ENCODE measurements around the gene PLEKHA4.

Gene PLEKHA4

GRCh38 chr19:48844472-48844871, 23.9 kb downstream of the PLEKHA4 start:
- TF ChIP-seq GATA2 (IDR thresholded peaks at IDR 0.05; ENCODE audit: low read depth, low read length), result no peak
- TF ChIP-seq GATA3 (IDR thresholded peaks at IDR 0.05; ENCODE audit: low read depth, low read length), result no peak

GRCh38 chr19:48842789-48843162, 25.6 kb downstream of the PLEKHA4 start:
- no peak for TF ChIP-seq GATA2 (IDR thresholded peaks at IDR 0.05; ENCODE audit: low read depth, low read length)
- TF ChIP-seq GATA3 (IDR thresholded peaks at IDR 0.05; ENCODE audit: low read depth, low read length), result no peak

GRCh38 chr19:48841571-48841970, 26.8 kb downstream of the PLEKHA4 start:
- TF ChIP-seq GATA3 (IDR thresholded peaks at IDR 0.05; ENCODE audit: low read depth, low read length) (no peak), GATA2 (IDR thresholded peaks at IDR 0.05; ENCODE audit: low read depth, low read length) (no peak)

GRCh38 chr19:48841047-48841446, 27.4 kb downstream of the PLEKHA4 start:
- TF ChIP-seq GATA3 (IDR thresholded peaks at IDR 0.05; ENCODE audit: low read depth, low read length), result no peak
- TF ChIP-seq GATA2 (IDR thresholded peaks at IDR 0.05; ENCODE audit: low read depth, low read length), result no peak

- TF ChIP-seq GATA3 (IDR thresholded peaks at IDR 0.05; ENCODE audit: low read depth, low read length) (no peak), GATA2 (IDR thresholded peaks at IDR 0.05; ENCODE audit: low read depth, low read length) (no peak)
These were observed 30.7 kb downstream of the PLEKHA4 start for GRCh38 chr19:48837687-48838086.

- TF ChIP-seq GATA3 (IDR thresholded peaks at IDR 0.05; ENCODE audit: low read depth, low read length), result no peak
- no peak for TF ChIP-seq GATA2 (IDR thresholded peaks at IDR 0.05; ENCODE audit: low read depth, low read length)
These were observed 31.3 kb downstream of the PLEKHA4 start for GRCh38 chr19:48837051-48837524.

GRCh38 chr19:48836089-48837017, 32.1 kb downstream of the PLEKHA4 start, which contains the start of gene HSD17B14:
Gene HSD17B14 (minus strand): TSS chr19:48836491. CDS start chr19:48836411, 80 bp downstream.
- TF ChIP-seq GATA3 (IDR thresholded peaks at IDR 0.05; ENCODE audit: low read depth, low read length) (no peak), GATA2 (IDR thresholded peaks at IDR 0.05; ENCODE audit: low read depth, low read length) (no peak)

GRCh38 chr19:48835734-48836088, 32.7 kb downstream of the PLEKHA4 start:
- TF ChIP-seq GATA2 (IDR thresholded peaks at IDR 0.05; ENCODE audit: low read depth, low read length) (no peak), GATA3 (IDR thresholded peaks at IDR 0.05; ENCODE audit: low read depth, low read length) (no peak)

GRCh38 chr19:48833977-48834376, 34.4 kb downstream of the PLEKHA4 start:
- TF ChIP-seq GATA3 (IDR thresholded peaks at IDR 0.05; ENCODE audit: low read depth, low read length), result no peak
- no peak for TF ChIP-seq GATA2 (IDR thresholded peaks at IDR 0.05; ENCODE audit: low read depth, low read length)

GRCh38 chr19:48833049-48833448, 35.4 kb downstream of the PLEKHA4 start:
- TF ChIP-seq GATA3 (IDR thresholded peaks at IDR 0.05; ENCODE audit: low read depth, low read length) (no peak), GATA2 (IDR thresholded peaks at IDR 0.05; ENCODE audit: low read depth, low read length) (no peak)

- TF ChIP-seq GATA3 (IDR thresholded peaks at IDR 0.05; ENCODE audit: low read depth, low read length) (no peak), GATA2 (IDR thresholded peaks at IDR 0.05; ENCODE audit: low read depth, low read length) (no peak)
These were observed 37.5 kb downstream of the PLEKHA4 start for GRCh38 chr19:48830965-48831364.

GRCh38 chr19:48830088-48830487, 38.3 kb downstream of the PLEKHA4 start:
- TF ChIP-seq GATA3 (IDR thresholded peaks at IDR 0.05; ENCODE audit: low read depth, low read length), result no peak

GRCh38 chr19:48826606-48827020, 41.8 kb downstream of the PLEKHA4 start:
- TF ChIP-seq GATA3 (IDR thresholded peaks at IDR 0.05; ENCODE audit: low read depth, low read length) (no peak), GATA2 (IDR thresholded peaks at IDR 0.05; ENCODE audit: low read depth, low read length) (no peak)

GRCh38 chr19:48822514-48822913, 45.9 kb downstream of the PLEKHA4 start:
- TF ChIP-seq GATA3 (IDR thresholded peaks at IDR 0.05; ENCODE audit: low read depth, low read length) (no peak), GATA2 (IDR thresholded peaks at IDR 0.05; ENCODE audit: low read depth, low read length) (no peak)

- TF ChIP-seq GATA2 (IDR thresholded peaks at IDR 0.05; ENCODE audit: low read depth, low read length), result no peak
- no peak for TF ChIP-seq GATA3 (IDR thresholded peaks at IDR 0.05; ENCODE audit: low read depth, low read length)
These were observed 46.8 kb downstream of the PLEKHA4 start for GRCh38 chr19:48821633-48822032.
